SK-N-SH (cell line): Measurements from ENCODE around the gene TAOK2. TPM values are rescaled to one million over a fixed set of nuclear protein-coding genes. Genes with fewer than 3 reads are reported as not detected.

Experiments used
- CTCF ChIA-PET: fragments of 300-600, 350-600 bp; formaldehyde crosslinking; extraction: SDS; loops from one replicate; lab custom pipeline; 2021; lab: Yijun Ruan, JAX
- POLR2A ChIA-PET: fragments of 350-600 bp; sonication (Branson Sonifier 250); formaldehyde crosslinking; extraction: SDS; loops from one replicate; lab custom pipeline; 2020; ENCODE audit warnings: antibody characterized with exemption, inconsistent platforms; lab: Yijun Ruan, JAX
- DNase-seq: peaks from one replicate; pipeline ENCODE4 v3.0.0; 2012
- H2AFZ ChIP-seq: fragments of 200-600 bp; sonication (generic); 2 replicates; pipeline ENCODE4 v1.8.1; 2016; ENCODE audit warnings: antibody characterized with exemption, mild to moderate bottlenecking, low read depth
- H3F3A ChIP-seq: fragments of 200-600 bp; sonication (generic); replicated peaks from 2 replicates; pipeline ENCODE3; 2016; ENCODE audit warnings: antibody characterized with exemption, mild to moderate bottlenecking; ENCODE audit not compliant: insufficient read depth
- H3K27ac ChIP-seq, 2 experiments: fragments of 200-500 bp in 1 of 2; fragments of 200-600 bp in 1 of 2; sonication (Bioruptor generic) in 1 of 2; sonication (generic), shearing (Covaris generic) in 1 of 2; 2 replicates each; pipeline versions ENCODE4 v1.5.1 to v1.6.1; 2014 to 2016; ENCODE audit warnings: low read depth in 2 of 2, inconsistent platforms in 1 of 2, low read length in 1 of 2, mild to moderate bottlenecking in 1 of 2, mixed read lengths in 1 of 2
- H3K27me3 ChIP-seq: fragments of 200-600 bp; sonication (generic), shearing (Covaris generic); 2 replicates; pipeline ENCODE4 v1.6.1; 2016; ENCODE audit warnings: mixed run types; ENCODE audit not compliant: insufficient read depth
- H3K36me3 ChIP-seq, 2 experiments: fragments of 200-500 bp in 1 of 2; fragments of 200-600 bp in 1 of 2; sonication (Bioruptor generic) in 1 of 2; sonication (generic) in 1 of 2; replicated peaks in 1 of 2; 2 replicates each; pipeline versions ENCODE3 to v1.5.1; 2014 to 2016; ENCODE audit warnings: low read length in 1 of 2, mild to moderate bottlenecking in 1 of 2; ENCODE audit not compliant: insufficient read depth in 2 of 2, control insufficient read depth in 1 of 2
- H3K4me1 ChIP-seq, 2 experiments: fragments of 200-500 bp in 1 of 2; fragments of 200-600 bp in 1 of 2; sonication (Bioruptor generic) in 1 of 2; sonication (generic), shearing (Covaris generic) in 1 of 2; 2 replicates each; pipeline versions ENCODE4 v1.5.1 to v1.6.1; 2014 to 2016; ENCODE audit warnings: low read depth in 1 of 2, low read length in 1 of 2, mixed run types in 1 of 2; ENCODE audit not compliant: insufficient read depth in 2 of 2, control insufficient read depth in 1 of 2
- H3K4me2 ChIP-seq: fragments of 200-600 bp; sonication (generic), shearing (Covaris generic); 2 replicates; pipeline ENCODE4 v1.6.1; 2017; ENCODE audit warnings: mixed run types
- H3K4me3 ChIP-seq, 2 experiments: fragments of 200-500 bp in 1 of 2; fragments of 200-600 bp in 1 of 2; sonication (Bioruptor generic) in 1 of 2; sonication (generic), shearing (Covaris generic) in 1 of 2; 2 replicates each; pipeline versions ENCODE4 v1.5.1 to v1.8.1; 2014 to 2016; ENCODE audit warnings: low read depth in 2 of 2, inconsistent platforms in 1 of 2, low read length in 1 of 2, mild to moderate bottlenecking in 1 of 2, mixed read lengths in 1 of 2, moderate library complexity in 1 of 2
- H3K79me2 ChIP-seq: fragments of 200-600 bp; sonication (generic); 2 replicates; pipeline ENCODE4 v1.8.1; 2017; ENCODE audit warnings: mild to moderate bottlenecking; ENCODE audit not compliant: insufficient read depth
- H3K9ac ChIP-seq: fragments of 200-600 bp; sonication (generic); 2 replicates; pipeline ENCODE4 v1.6.1; 2017; ENCODE audit warnings: mixed run types
- H3K9me2 ChIP-seq: fragments of 200-600 bp; sonication (generic); 2 replicates; pipeline ENCODE4 v1.6.1; 2017; ENCODE audit warnings: mixed run types
- H3K9me3 ChIP-seq: fragments of 200-600 bp; sonication (generic); 2 replicates; pipeline ENCODE4 v1.6.1; 2017; ENCODE audit warnings: mixed run types, mild to moderate bottlenecking, moderate library complexity
- H4K20me1 ChIP-seq: fragments of 200-600 bp; sonication (generic); 2 replicates; pipeline ENCODE4 v1.6.1; 2017; ENCODE audit warnings: mild to moderate bottlenecking, mixed run types; ENCODE audit not compliant: insufficient read depth
- CHD2 ChIP-seq: fragments of 150-350 bp; IDR thresholded peaks from 2 replicates; pipeline ENCODE4 v1.6.1; 2018; ENCODE audit warnings: low read length; ENCODE audit not compliant: partially characterized antibody
- ELF1 ChIP-seq: IDR thresholded peaks from 2 replicates; pipeline ENCODE4 v1.4.0; 2012
- EP300 ChIP-seq, 2 experiments: IDR thresholded peaks; 2 replicates each; pipeline versions ENCODE4 v1.4.0 to v1.6.1; 2012; ENCODE audit warnings: borderline replicate concordance in 1 of 2, low read depth in 1 of 2, low read length in 1 of 2
- EZH2phosphoT487 ChIP-seq: fragments of 200-600 bp; sonication (generic); IDR thresholded peaks from 2 replicates; pipeline ENCODE4 v1.6.1; 2017; ENCODE audit warnings: low read depth, mixed run types, mild to moderate bottlenecking, antibody characterized with exemption, moderate library complexity, borderline replicate concordance
- FOSL2 ChIP-seq: IDR thresholded peaks from 2 replicates; pipeline ENCODE4 v1.4.0; 2012; ENCODE audit warnings: low read depth, mild to moderate bottlenecking, moderate library complexity, borderline replicate concordance
- FOXJ3 ChIP-seq: sonication (generic); formaldehyde crosslinking; IDR thresholded peaks from 2 replicates; pipeline ENCODE4 v1.5.1; 2020; ENCODE audit warnings: mild to moderate bottlenecking, missing genetic modification reagents
- FOXM1 ChIP-seq: IDR thresholded peaks from 2 replicates; pipeline ENCODE4 v1.4.0; 2012; ENCODE audit warnings: low read depth, mild to moderate bottlenecking
- JUND ChIP-seq: IDR thresholded peaks from 2 replicates; pipeline ENCODE4 v1.4.0; 2012
- MAX ChIP-seq: IDR thresholded peaks from 2 replicates; pipeline ENCODE4 v1.4.0; 2012; ENCODE audit warnings: low read depth
- MEF2A ChIP-seq: IDR thresholded peaks from 2 replicates; pipeline ENCODE4 v1.4.0; 2012; ENCODE audit warnings: low read depth, borderline replicate concordance
- MXI1 ChIP-seq: IDR thresholded peaks from 2 replicates; pipeline ENCODE4 v1.6.1; 2012; ENCODE audit warnings: mild to moderate bottlenecking, low read depth, low read length, improper control_type of control experiment
- NFIC ChIP-seq: IDR thresholded peaks from 2 replicates; pipeline ENCODE4 v1.4.0; 2012; ENCODE audit warnings: borderline replicate concordance
- NRF1 ChIP-seq: IDR thresholded peaks from 2 replicates; pipeline ENCODE4 v1.6.1; 2012; ENCODE audit warnings: low read depth, mild to moderate bottlenecking, low read length
- PBX3 ChIP-seq: IDR thresholded peaks from 2 replicates; pipeline ENCODE4; 2012
- POLR2AphosphoS5 ChIP-seq: IDR thresholded peaks from 2 replicates; pipeline ENCODE4 v1.6.1; 2012; ENCODE audit warnings: low read depth, low read length
- RAD21 ChIP-seq: IDR thresholded peaks from 2 replicates; pipeline ENCODE4 v1.6.1; 2012; ENCODE audit warnings: mild to moderate bottlenecking, low read length
- RCOR1 ChIP-seq: fragments of 150-350 bp; IDR thresholded peaks from 2 replicates; pipeline ENCODE4 v1.6.1; 2017; ENCODE audit warnings: antibody characterized with exemption, low read length
- REST ChIP-seq: IDR thresholded peaks from 2 replicates; pipeline ENCODE4 v1.6.1; 2012; ENCODE audit warnings: mild to moderate bottlenecking, low read depth, low read length, moderate library complexity
- RFX5 ChIP-seq: IDR thresholded peaks from 2 replicates; pipeline ENCODE4 v1.6.1; 2012; ENCODE audit warnings: mild to moderate bottlenecking, improper control_type of control experiment, low read length
- SMC3 ChIP-seq: IDR thresholded peaks from 2 replicates; pipeline ENCODE4 v1.6.1; 2012; ENCODE audit warnings: low read depth, low read length, improper control_type of control experiment
- TAF1 ChIP-seq: IDR thresholded peaks from 2 replicates; pipeline ENCODE4 v1.6.1; 2012; ENCODE audit warnings: low read depth, mild to moderate bottlenecking, low read length, moderate library complexity, borderline replicate concordance
- TCF12 ChIP-seq: IDR thresholded peaks from 2 replicates; pipeline ENCODE4 v1.4.0; 2012
- TEAD4 ChIP-seq: IDR thresholded peaks from 2 replicates; pipeline ENCODE4 v1.4.0; 2012; ENCODE audit warnings: mild to moderate bottlenecking, borderline replicate concordance; ENCODE audit not compliant: insufficient read depth
- USF1 ChIP-seq: IDR thresholded peaks from 2 replicates; pipeline ENCODE4 v1.4.0; 2012; ENCODE audit warnings: low read depth, borderline replicate concordance
- YY1 ChIP-seq: IDR thresholded peaks from 2 replicates; pipeline ENCODE4 v1.4.0; 2012; ENCODE audit warnings: low read depth, mild to moderate bottlenecking
- ZBTB33 ChIP-seq: IDR thresholded peaks from 2 replicates; pipeline ENCODE4 v1.4.0; 2012; ENCODE audit warnings: low read depth, borderline replicate concordance
- WGBS: methylation state at CpG from one replicate; pipeline ENCODE4 v1.1.6; 2017; ENCODE audit warnings: low lambda C conversion rate; 5-methylcytosine and 5-hydroxymethylcytosine counted together
- polyA plus RNA-seq, 3 experiments: library from polyadenylated mRNA; depleted of rRNA; stranded (reverse); fragments of >200 nt; gene quantifications; 2 replicates each; pipeline ENCODE4 v1.2.3, GENCODE V29; 2012

TAOK2 gene
- polyA plus RNA-seq, 1 of the 3 experiments (the other 2 are of a cell fraction), result 21.9 TPM

GRCh38 chr16:29995911-29996765, 22.5 kb downstream of the TAOK2 start, which contains the start of gene INO80E:
Gene INO80E, plus strand, starts transcription at chr16:29996241. Its CDS starts 70 bp downstream, at chr16:29996311.
- Histone ChIP-seq H2AFZ (peak within 1 kb of the TSS; percentile 97), H3K79me2 (peaks cover 19% of the 10 kb centered on the region; the same call in 1 of the 2 replicates), H3K9me3 (no peaks in the 10 kb centered on the region), H3K4me3 (peak within 1 kb of the TSS; percentile 87 to 92), H3K27ac (peak within 1 kb of the TSS; percentile 94), H4K20me1 (no peaks in the 10 kb centered on the region), H3K36me3 (peaks cover 5 to 30% of the 10 kb centered on the region in 2 experiments), H3K27me3 (no peaks in the 10 kb centered on the region), H3K9me2 (no peaks in the 10 kb centered on the region), H3K9ac (peak within 1 kb of the TSS; percentile 90), H3K4me1 (peaks cover 0 to 14% of the 10 kb centered on the region in 2 experiments; a peak in 1 of 4 replicates), H3F3A (peaks cover 10% of the 10 kb centered on the region), H3K4me2 (peak within 1 kb of the TSS; percentile 99)
- ChIA-PET POLR2A (interaction anchor here (0.8 to 1.3 kb wide), 5 partner anchors 10 to 98 kb away, joined by 3 to 4 read pairs (median 3); partner anchors contain the start of genes SEZ6L2 and TAOK2), CTCF (interaction anchor here (0.8 to 2.8 kb wide), 5 partner anchors 10 to 206 kb away, joined by 4 to 11 read pairs (median 4); partner anchors contain the start of genes DOC2A, KIF22 and TLCD3B)
- DNase-seq, result peak; percentile 99
- under 1% methylated on average over 44 of the region's 65 CpGs for WGBS
- TF ChIP-seq NFIC, result no peak
- TF ChIP-seq PBX3, result no peak
- TF ChIP-seq USF1, result no peak
- TF ChIP-seq YY1, result peak; percentile 93
- no peak for TF ChIP-seq RFX5
- TF ChIP-seq FOXM1, result no peak
- TF ChIP-seq MEF2A, result no peak
- peak; percentile 5; the same call in 1 of the 2 replicates for TF ChIP-seq RCOR1
- TF ChIP-seq CHD2, result peak; percentile 65
- 0 out of 2 replicates have a peak, but pooled peaks have one; percentile 4 for TF ChIP-seq TCF12
- peak; percentile 65 for TF ChIP-seq NRF1
- TF ChIP-seq TAF1, result peak; percentile 81; the same call in 1 of the 2 replicates
- TF ChIP-seq POLR2AphosphoS5, result peak; percentile 61
- TF ChIP-seq MAX, result 0 out of 2 replicates have a peak, but pooled peaks have one; percentile 64
- TF ChIP-seq FOXJ3, result no peak
- TF ChIP-seq RAD21, result no peak
- TF ChIP-seq ZBTB33, result no peak
- TF ChIP-seq EZH2phosphoT487, result no peak
- TF ChIP-seq ELF1, result peak; percentile 91
- no peak for TF ChIP-seq EP300 (IDR thresholded peaks at IDR 0.05; ENCODE audit: borderline replicate concordance in 1 of 2, low read depth in 1 of 2, low read length in 1 of 2)
- TF ChIP-seq JUND, result no peak
- no peak for TF ChIP-seq SMC3
- TF ChIP-seq TEAD4, result no peak
- TF ChIP-seq REST, result 0 out of 2 replicates have a peak, but pooled peaks have one; percentile 2
- TF ChIP-seq FOSL2, result no peak
- peak; percentile 15; the same call in 1 of the 2 replicates for TF ChIP-seq MXI1
